A549 (cell line): Measurements from ENCODE around the gene KLHL8. TPM values are rescaled to one million over a fixed set of nuclear protein-coding genes. Genes with fewer than 3 reads are reported as not detected.

ENCODE experiments used
- ATAC-seq, 2 experiments: fragments of 200-7000 bp in 1 of 2; fragments of >200 bp in 1 of 2; cut with Nextera tagmentation in 1 of 2; cut with Tn5 transposase in 1 of 2; 3 replicates each; pipeline versions ENCODE4 v1.8.0 to v1.9.1; 2018 to 2020; ENCODE audit warnings: mild to moderate bottlenecking in 1 of 2, moderate library complexity in 1 of 2
- CTCF ChIA-PET: fragments of 300-600 bp; sonication (Branson Sonifier 250); formaldehyde crosslinking; extraction: SDS; loops from one replicate; lab custom pipeline; 2021; ENCODE audit warnings: antibody characterized with exemption, inconsistent platforms; lab: Yijun Ruan, JAX
- POLR2A ChIA-PET: fragments of 350-600 bp; formaldehyde crosslinking; extraction: SDS; loops from one replicate; lab custom pipeline; 2021; ENCODE audit warnings: antibody characterized with exemption, inconsistent platforms; lab: Yijun Ruan, JAX
- DNase-seq, 2 experiments: peaks; one replicate each; pipeline versions ENCODE4 v3.0.0 to v3.0.0-alpha.2; 2011 to 2016; ENCODE audit warnings: low read depth in 1 of 2, low spot score in 1 of 2
- FAIRE-seq: peaks from 2 replicates; lab custom pipeline; 2011; peaks lifted over from hg19 to GRCh38; lab: Jason Lieb, UNC
- H3K27ac ChIP-seq, 2 experiments: fragments of >200 bp; sonication (Bioruptor Twin); formaldehyde crosslinking; 3 replicates each; pipeline ENCODE4 v1.5.1; 2016 to 2017
- H3K4me1 ChIP-seq: fragments of >200 bp; sonication (Bioruptor Twin); formaldehyde crosslinking; 3 replicates; pipeline ENCODE4 v1.6.1; 2016
- H3K4me2 ChIP-seq: fragments of >200 bp; sonication (Bioruptor Twin); formaldehyde crosslinking; 3 replicates; pipeline ENCODE4 v1.6.1; 2016
- H3K4me3 ChIP-seq: fragments of >200 bp; sonication (Bioruptor Twin); formaldehyde crosslinking; 3 replicates; pipeline ENCODE4 v1.5.1; 2016
- H3K9me3 ChIP-seq: fragments of >200 bp; sonication (Bioruptor Twin); formaldehyde crosslinking; 3 replicates; pipeline ENCODE4 v1.6.1; 2016
- BHLHE40 ChIP-seq: IDR thresholded peaks from 2 replicates; pipeline ENCODE4 v1.6.1; 2012; ENCODE audit warnings: low read depth, low read length, inconsistent platforms
- CBX8 ChIP-seq: fragments of 200-600 bp; sonication (generic); IDR thresholded peaks from 2 replicates; pipeline ENCODE4 v1.6.1; 2016
- CEBPB ChIP-seq, 2 experiments: fragments of >200 bp in 1 of 2; sonication (Bioruptor Twin) in 1 of 2; formaldehyde crosslinking in 1 of 2; IDR thresholded peaks; 2 replicates each; pipeline ENCODE4 v1.6.1; 2012 to 2016
- EHMT2 ChIP-seq: fragments of 200-600 bp; sonication (generic); IDR thresholded peaks from 2 replicates; pipeline ENCODE4 v1.6.1; 2016; ENCODE audit warnings: antibody characterized with exemption, low read depth, mild to moderate bottlenecking, moderate library complexity
- EP300 ChIP-seq, 2 experiments: fragments of >200 bp; sonication (Bioruptor Twin); formaldehyde crosslinking; IDR thresholded peaks; 2 replicates in 1 of 2; 3 replicates in 1 of 2; pipeline ENCODE4 v1.6.1; 2016 to 2017
- FOSB ChIP-seq: fragments of 250-450 bp; sonication (Bioruptor Pico); IDR thresholded peaks from 2 replicates; pipeline ENCODE4 v1.5.0; 2020; ENCODE audit warnings: mild to moderate bottlenecking, moderate library complexity
- HDAC2 ChIP-seq: fragments of 200-600 bp; sonication (generic); IDR thresholded peaks from 2 replicates; pipeline ENCODE4 v1.6.1; 2016
- HEYL ChIP-seq: fragments of 250-450 bp; sonication (Bioruptor Pico); IDR thresholded peaks from 2 replicates; pipeline ENCODE4 v1.8.0; 2021; ENCODE audit warnings: mild to moderate bottlenecking, moderate library complexity
- HOXB5 ChIP-seq: fragments of 250-450 bp; sonication (Bioruptor Pico); IDR thresholded peaks from 2 replicates; pipeline ENCODE4 v1.5.0; 2020; ENCODE audit warnings: mild to moderate bottlenecking, moderate library complexity
- JUNB ChIP-seq: fragments of >200 bp; sonication (Bioruptor Twin); formaldehyde crosslinking; IDR thresholded peaks from 2 replicates; pipeline ENCODE4 v1.6.1; 2016
- KDM1A ChIP-seq: fragments of 200-600 bp; sonication (generic); IDR thresholded peaks from 2 replicates; pipeline ENCODE4 v1.6.1; 2016; ENCODE audit warnings: low read depth, mild to moderate bottlenecking
- KDM5A ChIP-seq: fragments of 200-600 bp; sonication (generic); IDR thresholded peaks from 2 replicates; pipeline ENCODE4 v1.6.1; 2016; ENCODE audit warnings: antibody characterized with exemption, mild to moderate bottlenecking
- MAFK ChIP-seq: fragments of 450-650 bp; IDR thresholded peaks from 2 replicates; pipeline ENCODE4 v1.6.1; 2014; ENCODE audit not compliant: partially characterized antibody
- NPAS2 ChIP-seq: fragments of 250-450 bp; sonication (Bioruptor Pico); IDR thresholded peaks from 2 replicates; pipeline ENCODE4 v1.8.0; 2022; ENCODE audit warnings: mild to moderate bottlenecking, moderate library complexity, borderline replicate concordance
- PHF8 ChIP-seq: fragments of 200-600 bp; sonication (generic); IDR thresholded peaks from 2 replicates; pipeline ENCODE4 v1.6.1; 2016; ENCODE audit warnings: low read depth, mild to moderate bottlenecking, antibody characterized with exemption, moderate library complexity, borderline replicate concordance
- POLR2A ChIP-seq: IDR thresholded peaks from 2 replicates; pipeline ENCODE4 v1.6.1; 2012; ENCODE audit warnings: mild to moderate bottlenecking, low read length
- RARB ChIP-seq: fragments of 250-450 bp; sonication (Bioruptor Pico); IDR thresholded peaks from 2 replicates; pipeline ENCODE4 v1.8.0; 2021; ENCODE audit warnings: mild to moderate bottlenecking, moderate library complexity
- SREBF2 ChIP-seq: fragments of 450-650 bp; IDR thresholded peaks from 2 replicates; pipeline ENCODE4 v1.6.1; 2014; ENCODE audit warnings: mild to moderate bottlenecking, moderate library complexity
- TFCP2L1 ChIP-seq: fragments of 250-450 bp; sonication (Bioruptor Pico); IDR thresholded peaks from 2 replicates; pipeline ENCODE4 v1.5.0; 2021; ENCODE audit warnings: mild to moderate bottlenecking
- ZFP36 ChIP-seq: fragments of 450-650 bp; IDR thresholded peaks from 2 replicates; pipeline ENCODE4 v1.6.1; 2014; ENCODE audit warnings: borderline replicate concordance; ENCODE audit not compliant: partially characterized antibody
- ZNF302 ChIP-seq: fragments of 250-450 bp; sonication (Bioruptor Pico); IDR thresholded peaks from 2 replicates; pipeline ENCODE4 v1.9.0; 2021; ENCODE audit warnings: inconsistent platforms, mild to moderate bottlenecking, moderate library complexity
- ZSCAN20 ChIP-seq: fragments of 250-450 bp; sonication (Bioruptor Pico); IDR thresholded peaks from 2 replicates; pipeline ENCODE4 v1.8.0; 2022; ENCODE audit warnings: mild to moderate bottlenecking, moderate library complexity
- WGBS: methylation state at CpG from one replicate; pipeline ENCODE4 v1.1.6; 2017; ENCODE audit errors: missing lambda C conversion rate; 5-methylcytosine and 5-hydroxymethylcytosine counted together
- polyA plus RNA-seq, 4 experiments: library from polyadenylated mRNA; depleted of rRNA in 3 of 4; stranded (reverse); fragments of >200 nt; fragmentation: RNase III in 1 of 4; extraction: RNeasy Plus Mini Kit Qiagen cat#74134 plus additional on column Dnase treatment in 1 of 4; gene quantifications; 2 replicates in 3 of 4; 3 replicates in 1 of 4; pipeline ENCODE4 v1.2.3, GENCODE V29; 2011 to 2017
- TF ChIP-seq, protein P1 (sequence below): fragments of >200 bp; sonication (Bioruptor Twin); formaldehyde crosslinking; IDR thresholded peaks from 3 replicates; pipeline ENCODE4 v1.5.1; 2016
- TF ChIP-seq, protein P2 (sequence below): IDR thresholded peaks from 2 replicates; pipeline ENCODE4 v1.6.1; 2012
- TF ChIP-seq, protein P3 (sequence below): fragments of >200 bp; sonication (Bioruptor Twin); formaldehyde crosslinking; IDR thresholded peaks from 2 replicates; pipeline ENCODE4 v1.6.1; 2016
- TF ChIP-seq, protein P4 (sequence below): fragments of 150-350 bp; IDR thresholded peaks from 2 replicates; pipeline ENCODE4 v1.6.1; 2014; ENCODE audit warnings: low read depth, mild to moderate bottlenecking, low read length
- TF ChIP-seq, protein P5 (sequence below): fragments of 250-450 bp; sonication (Bioruptor Pico); IDR thresholded peaks from 2 replicates; pipeline ENCODE4 v1.5.0; 2021; ENCODE audit warnings: mild to moderate bottlenecking, moderate library complexity, borderline replicate concordance

The KLHL8 gene
- polyA plus RNA-seq, 2 of the 4 experiments (the other 2 are of a cell fraction), result 9.7 to 11.2 TPM

DNA sequence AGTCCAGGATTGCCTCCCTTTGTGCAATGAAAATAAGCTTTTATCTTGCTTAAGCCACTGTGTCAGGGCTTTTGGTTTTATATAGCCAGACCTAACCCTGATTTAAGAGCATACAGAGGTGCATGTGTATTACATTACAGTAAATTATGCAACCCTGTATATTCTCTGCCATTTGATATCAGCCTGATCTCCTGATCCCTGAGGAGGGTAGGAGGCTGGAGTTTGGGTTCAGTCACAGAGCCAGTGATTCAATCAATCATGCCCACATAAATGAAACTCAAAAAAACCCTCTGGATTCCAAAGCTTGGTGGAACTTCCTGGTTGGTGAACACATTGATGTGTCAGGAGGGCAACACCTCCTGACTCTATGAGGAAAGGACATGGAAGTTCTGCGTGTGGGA lies 7.3 kb upstream of the KLHL8 start:
- POLR2A ChIA-PET, result no interaction called here
- DNase-seq, result no peak
- Histone ChIP-seq H3K4me1 (peaks cover 8% of the 10 kb centered on the region; the same call in 2 of the 3 replicates), H3K4me3 (no peak overlapping the region), H3K4me2 (no peak overlapping the region), H3K9me3 (no peaks in the 10 kb centered on the region), H3K27ac (no peak overlapping the region)
- no peak for FAIRE-seq
- TF ChIP-seq ZFP36, result no peak
- TF ChIP-seq ZSCAN20, result no peak
- TF ChIP-seq CEBPB (IDR thresholded peaks at IDR 0.05), result no peak
- no peak for TF ChIP-seq KDM5A
- CTCF ChIA-PET, result interaction anchor here (0.6 to 1.2 kb wide), 3 partner anchors 8 to 72 kb away, joined by 3 to 5 read pairs (median 3); no protein-coding TSS in a partner anchor
- ATAC-seq, result no peak
- 85% methylated on average over 1 of the region's 1 CpG for WGBS

DNA sequence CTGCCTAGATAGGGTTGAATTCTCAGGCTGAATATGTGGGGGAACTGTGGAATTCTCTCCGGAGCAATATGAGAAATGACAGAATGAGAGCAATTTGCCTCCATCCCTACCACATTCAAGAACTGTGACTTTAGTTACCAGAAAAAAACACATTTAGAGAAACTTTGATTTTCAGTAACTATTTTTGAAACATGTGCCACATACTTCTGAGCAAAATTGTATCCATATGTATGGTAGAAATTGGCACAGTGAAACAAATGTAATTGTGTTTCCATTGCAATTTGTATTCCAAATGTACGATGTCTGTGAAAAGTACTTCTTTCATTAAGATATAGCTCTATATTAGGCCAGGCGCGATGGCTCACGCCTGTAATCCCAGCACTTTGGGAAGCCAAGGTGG lies 5.5 kb upstream of the KLHL8 start:
- no peak for FAIRE-seq
- H3K4me2 ChIP-seq, result no peak overlapping the region
- ChIA-PET CTCF (no interaction called here), POLR2A (no interaction called here)
- H3K4me3 ChIP-seq, result no peak overlapping the region
- no peak for DNase-seq
- 98% methylated on average over 5 of the region's 5 CpGs for WGBS
- peaks cover 8% of the 10 kb centered on the region; the same call in 2 of the 3 replicates for H3K4me1 ChIP-seq
- no peak overlapping the region for H3K27ac ChIP-seq
- no peaks in the 10 kb centered on the region for H3K9me3 ChIP-seq
- no peak for TF ChIP-seq KDM1A
- TF ChIP-seq, protein P1, sequence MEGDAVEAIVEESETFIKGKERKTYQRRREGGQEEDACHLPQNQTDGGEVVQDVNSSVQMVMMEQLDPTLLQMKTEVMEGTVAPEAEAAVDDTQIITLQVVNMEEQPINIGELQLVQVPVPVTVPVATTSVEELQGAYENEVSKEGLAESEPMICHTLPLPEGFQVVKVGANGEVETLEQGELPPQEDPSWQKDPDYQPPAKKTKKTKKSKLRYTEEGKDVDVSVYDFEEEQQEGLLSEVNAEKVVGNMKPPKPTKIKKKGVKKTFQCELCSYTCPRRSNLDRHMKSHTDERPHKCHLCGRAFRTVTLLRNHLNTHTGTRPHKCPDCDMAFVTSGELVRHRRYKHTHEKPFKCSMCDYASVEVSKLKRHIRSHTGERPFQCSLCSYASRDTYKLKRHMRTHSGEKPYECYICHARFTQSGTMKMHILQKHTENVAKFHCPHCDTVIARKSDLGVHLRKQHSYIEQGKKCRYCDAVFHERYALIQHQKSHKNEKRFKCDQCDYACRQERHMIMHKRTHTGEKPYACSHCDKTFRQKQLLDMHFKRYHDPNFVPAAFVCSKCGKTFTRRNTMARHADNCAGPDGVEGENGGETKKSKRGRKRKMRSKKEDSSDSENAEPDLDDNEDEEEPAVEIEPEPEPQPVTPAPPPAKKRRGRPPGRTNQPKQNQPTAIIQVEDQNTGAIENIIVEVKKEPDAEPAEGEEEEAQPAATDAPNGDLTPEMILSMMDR, result no peak
- TF ChIP-seq RARB, result no peak
- no peak for TF ChIP-seq ZSCAN20
- no peak for TF ChIP-seq KDM5A
- TF ChIP-seq, protein P2, sequence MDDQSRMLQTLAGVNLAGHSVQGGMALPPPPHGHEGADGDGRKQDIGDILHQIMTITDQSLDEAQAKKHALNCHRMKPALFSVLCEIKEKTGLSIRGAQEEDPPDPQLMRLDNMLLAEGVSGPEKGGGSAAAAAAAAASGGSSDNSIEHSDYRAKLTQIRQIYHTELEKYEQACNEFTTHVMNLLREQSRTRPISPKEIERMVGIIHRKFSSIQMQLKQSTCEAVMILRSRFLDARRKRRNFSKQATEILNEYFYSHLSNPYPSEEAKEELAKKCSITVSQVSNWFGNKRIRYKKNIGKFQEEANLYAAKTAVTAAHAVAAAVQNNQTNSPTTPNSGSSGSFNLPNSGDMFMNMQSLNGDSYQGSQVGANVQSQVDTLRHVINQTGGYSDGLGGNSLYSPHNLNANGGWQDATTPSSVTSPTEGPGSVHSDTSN, result no peak
- TF ChIP-seq BHLHE40, result no peak
- TF ChIP-seq POLR2A, result no peak
- TF ChIP-seq HEYL, result no peak
- no peak for TF ChIP-seq HDAC2
- TF ChIP-seq CBX8, result no peak
- no peak for TF ChIP-seq SREBF2
- TF ChIP-seq, protein P3, sequence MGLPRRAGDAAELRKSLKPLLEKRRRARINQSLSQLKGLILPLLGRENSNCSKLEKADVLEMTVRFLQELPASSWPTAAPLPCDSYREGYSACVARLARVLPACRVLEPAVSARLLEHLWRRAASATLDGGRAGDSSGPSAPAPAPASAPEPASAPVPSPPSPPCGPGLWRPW, result no peak
- TF ChIP-seq, protein P4, sequence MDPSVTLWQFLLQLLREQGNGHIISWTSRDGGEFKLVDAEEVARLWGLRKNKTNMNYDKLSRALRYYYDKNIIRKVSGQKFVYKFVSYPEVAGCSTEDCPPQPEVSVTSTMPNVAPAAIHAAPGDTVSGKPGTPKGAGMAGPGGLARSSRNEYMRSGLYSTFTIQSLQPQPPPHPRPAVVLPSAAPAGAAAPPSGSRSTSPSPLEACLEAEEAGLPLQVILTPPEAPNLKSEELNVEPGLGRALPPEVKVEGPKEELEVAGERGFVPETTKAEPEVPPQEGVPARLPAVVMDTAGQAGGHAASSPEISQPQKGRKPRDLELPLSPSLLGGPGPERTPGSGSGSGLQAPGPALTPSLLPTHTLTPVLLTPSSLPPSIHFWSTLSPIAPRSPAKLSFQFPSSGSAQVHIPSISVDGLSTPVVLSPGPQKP, result no peak
- no peak for ATAC-seq

DNA sequence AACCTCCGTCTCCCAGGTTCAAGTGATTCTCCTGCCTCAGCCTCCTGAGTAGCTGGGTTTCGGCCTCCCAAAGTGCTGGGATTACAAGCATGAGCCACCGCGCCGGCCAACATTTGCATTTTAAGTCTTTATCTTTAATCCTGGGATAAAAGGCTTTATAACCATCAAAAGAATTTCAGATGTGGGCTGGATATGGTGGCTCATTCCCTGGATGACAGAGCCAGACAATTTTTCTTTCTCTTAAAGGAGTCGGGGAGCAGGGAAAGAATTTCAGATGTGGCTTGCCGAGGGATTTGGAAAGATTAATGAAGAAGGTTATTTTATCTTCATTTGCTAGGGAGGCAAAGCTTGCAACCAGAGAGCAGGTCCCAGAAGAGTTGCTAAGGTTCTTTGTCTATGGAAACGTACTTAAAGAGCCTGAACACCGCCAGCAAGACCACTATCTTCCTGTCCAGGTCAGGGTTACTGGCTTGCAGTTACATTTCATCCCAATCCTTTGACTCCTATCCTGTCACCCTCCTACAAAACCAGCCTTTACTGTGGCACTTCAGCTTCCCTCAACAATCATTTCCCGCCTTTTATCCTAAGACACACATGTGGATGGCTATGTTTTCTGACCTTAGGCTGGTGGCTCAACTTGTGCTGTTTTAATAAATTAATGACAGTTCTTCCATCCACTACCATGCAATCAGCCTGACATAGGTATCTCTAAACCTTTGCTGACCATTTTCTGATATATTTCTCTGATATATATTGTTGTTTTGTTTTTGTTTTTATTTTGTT lies 3.9 kb upstream of the KLHL8 start:
- ChIA-PET POLR2A (no interaction called here), CTCF (interaction anchor here (0.9 to 3.6 kb wide), 3 partner anchors 11 to 74 kb away, joined by 3 to 13 read pairs (median 7); no protein-coding TSS in a partner anchor)
- Histone ChIP-seq H3K4me2 (no peak overlapping the region), H3K9me3 (no peaks in the 10 kb centered on the region), H3K4me3 (no peak overlapping the region), H3K4me1 (peaks cover 8% of the 10 kb centered on the region), H3K27ac (no peak overlapping the region)
- ATAC-seq (no peak), FAIRE-seq (no peak), DNase-seq (no peak)
- TF ChIP-seq PHF8 (no peak), FOSB (CRISPR knock-in tag) (no peak), NPAS2 (CRISPR knock-in tag) (no peak), BHLHE40 (no peak), EHMT2 (no peak), JUNB (no peak), MAFK (no peak), EP300 (IDR thresholded peaks at IDR 0.05) (no peak), HOXB5 (no peak), CEBPB (IDR thresholded peaks at IDR 0.05) (no peak), TFCP2L1 (CRISPR knock-in tag) (no peak), ZNF302 (no peak)
- TF ChIP-seq, protein P5, sequence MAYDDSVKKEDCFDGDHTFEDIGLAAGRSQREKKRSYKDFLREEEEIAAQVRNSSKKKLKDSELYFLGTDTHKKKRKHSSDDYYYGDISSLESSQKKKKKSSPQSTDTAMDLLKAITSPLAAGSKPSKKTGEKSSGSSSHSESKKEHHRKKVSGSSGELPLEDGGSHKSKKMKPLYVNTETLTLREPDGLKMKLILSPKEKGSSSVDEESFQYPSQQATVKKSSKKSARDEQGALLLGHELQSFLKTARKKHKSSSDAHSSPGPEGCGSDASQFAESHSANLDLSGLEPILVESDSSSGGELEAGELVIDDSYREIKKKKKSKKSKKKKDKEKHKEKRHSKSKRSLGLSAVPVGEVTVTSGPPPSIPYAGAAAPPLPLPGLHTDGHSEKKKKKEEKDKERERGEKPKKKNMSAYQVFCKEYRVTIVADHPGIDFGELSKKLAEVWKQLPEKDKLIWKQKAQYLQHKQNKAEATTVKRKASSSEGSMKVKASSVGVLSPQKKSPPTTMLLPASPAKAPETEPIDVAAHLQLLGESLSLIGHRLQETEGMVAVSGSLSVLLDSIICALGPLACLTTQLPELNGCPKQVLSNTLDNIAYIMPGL (CRISPR knock-in tag), result no peak
- TF ChIP-seq, protein P3, result no peak
- WGBS, result 87% methylated on average over 9 of the region's 10 CpGs
